SK-N-SH (cell line): ENCODE data around the gene SPG7.

Source experiments
- CTCF ChIP-seq: fragments of 200-600 bp; sonication (generic); IDR thresholded peaks from 2 replicates; pipeline ENCODE4 v1.6.1; 2017; ENCODE audit warnings: antibody characterized with exemption, mild to moderate bottlenecking, moderate library complexity
- POLR2AphosphoS5 ChIP-seq: IDR thresholded peaks from 2 replicates; pipeline ENCODE4 v1.6.1; 2012; ENCODE audit warnings: low read depth, low read length
- YY1 ChIP-seq: IDR thresholded peaks from 2 replicates; pipeline ENCODE4 v1.4.0; 2012; ENCODE audit warnings: low read depth, mild to moderate bottlenecking

DNA sequence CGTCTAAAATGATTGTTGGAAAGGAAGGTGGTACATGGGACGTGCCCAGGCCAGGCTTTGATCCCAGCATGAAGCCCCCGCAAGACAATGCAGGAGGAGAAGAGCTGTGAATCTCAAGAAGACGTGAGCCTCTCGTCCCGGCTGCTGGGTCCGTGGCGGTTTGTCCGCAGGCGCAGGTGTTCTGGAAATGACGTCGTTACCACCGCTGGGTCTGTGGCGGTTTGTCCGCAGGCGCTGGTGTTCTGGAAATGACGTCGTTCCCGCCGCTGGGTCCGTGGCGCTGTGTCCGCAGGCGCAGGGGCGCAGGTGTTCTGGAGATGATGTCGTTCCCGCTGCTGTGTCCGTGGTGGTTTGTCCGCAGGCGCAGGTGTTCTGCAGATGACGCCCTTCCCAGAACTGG, 14.1 kb downstream of the SPG7 start:
- TF ChIP-seq CTCF = no peak
- no peak for TF ChIP-seq YY1
- no peak for TF ChIP-seq POLR2AphosphoS5
